HEK293 (cell line): ENCODE results near the gene HDAC8.

ENCODE experiments used
- CTCF ChIA-PET: fragments of 350-600 bp; formaldehyde crosslinking; extraction: SDS; loops from one replicate; lab custom pipeline; 2021; ENCODE audit warnings: antibody characterized with exemption; lab: Yijun Ruan, JAX
- POLR2A ChIA-PET: fragments of 300-600 bp; formaldehyde crosslinking; extraction: SDS; loops from one replicate; lab custom pipeline; 2020; ENCODE audit warnings: antibody characterized with exemption, inconsistent platforms; lab: Yijun Ruan, JAX
- H3K27ac ChIP-seq: fragments of 200-500 bp; sonication (Bioruptor generic); 2 replicates; pipeline ENCODE4 v1.5.1; 2014; ENCODE audit warnings: low read depth, low read length, control low read depth, inconsistent platforms; ENCODE audit errors: extremely low read depth
- H3K36me3 ChIP-seq, 2 experiments: fragments of 200-500 bp in 1 of 2; sonication (Bioruptor generic) in 1 of 2; 1 replicate in 1 of 2; 2 replicates in 1 of 2; pipeline ENCODE4 v1.5.1; 2014 to 2017; ENCODE audit warnings: inconsistent platforms in 2 of 2, low read length in 2 of 2; ENCODE audit not compliant: control insufficient read depth in 2 of 2, insufficient read depth in 1 of 2
- H3K4me1 ChIP-seq: fragments of 200-500 bp; sonication (Bioruptor generic); 2 replicates; pipeline ENCODE4 v1.5.1; 2014; ENCODE audit warnings: mild to moderate bottlenecking, low read length, inconsistent platforms; ENCODE audit not compliant: control insufficient read depth, insufficient read depth
- H3K4me3 ChIP-seq: 2 replicates; pipeline ENCODE4 v1.5.1; 2011; ENCODE audit warnings: low read depth, mild to moderate bottlenecking, control low read depth, low read length, moderate library complexity
- H3K9me3 ChIP-seq: fragments of 200-500 bp; sonication (Bioruptor generic); 2 replicates; pipeline ENCODE4 v1.5.1; 2014; ENCODE audit warnings: low read depth, low read length, inconsistent platforms; ENCODE audit not compliant: control insufficient read depth, insufficient read depth
- CTCF ChIP-seq: fragments of 450-650 bp; formaldehyde crosslinking; IDR thresholded peaks from 2 replicates; pipeline ENCODE4 v1.5.1; 2016; ENCODE audit warnings: missing biosample characterization, missing genetic modification characterization
- PATZ1 ChIP-seq: fragments of 450-650 bp; formaldehyde crosslinking; IDR thresholded peaks from 2 replicates; pipeline ENCODE4 v1.5.1; 2016; ENCODE audit warnings: missing biosample characterization, missing genetic modification characterization
- PRDM10 ChIP-seq: fragments of 450-650 bp; formaldehyde crosslinking; IDR thresholded peaks from 2 replicates; pipeline ENCODE4 v1.5.1; 2016; ENCODE audit warnings: missing biosample characterization, missing genetic modification characterization
- RBAK ChIP-seq: fragments of 450-650 bp; formaldehyde crosslinking; IDR thresholded peaks from 2 replicates; pipeline ENCODE4 v1.5.1; 2016; ENCODE audit warnings: missing biosample characterization, missing genetic modification characterization
- ZBTB17 ChIP-seq: fragments of 450-650 bp; formaldehyde crosslinking; IDR thresholded peaks from 2 replicates; pipeline ENCODE4 v1.5.1; 2016; ENCODE audit warnings: missing biosample characterization, missing genetic modification characterization
- ZNF148 ChIP-seq: fragments of 450-650 bp; formaldehyde crosslinking; IDR thresholded peaks from 2 replicates; pipeline ENCODE4 v1.5.0; 2017; ENCODE audit warnings: missing biosample characterization, missing genetic modification characterization, borderline replicate concordance
- ZNF2 ChIP-seq: fragments of 450-650 bp; formaldehyde crosslinking; IDR thresholded peaks from 2 replicates; pipeline ENCODE4 v1.5.1; 2016; ENCODE audit warnings: missing biosample characterization, missing genetic modification characterization
- ZNF266 ChIP-seq: fragments of 450-650 bp; formaldehyde crosslinking; IDR thresholded peaks from 2 replicates; pipeline ENCODE4 v1.5.1; 2016; ENCODE audit warnings: missing biosample characterization, missing genetic modification characterization, low read depth
- ZNF335 ChIP-seq: fragments of 450-650 bp; formaldehyde crosslinking; conservative IDR thresholded peaks from 2 replicates; pipeline ENCODE4 v1.5.1; 2016; ENCODE audit warnings: missing biosample characterization, missing genetic modification characterization
- ZNF362 ChIP-seq: fragments of 450-650 bp; formaldehyde crosslinking; IDR thresholded peaks from 2 replicates; pipeline ENCODE4 v1.5.1; 2016; ENCODE audit warnings: missing biosample characterization, missing genetic modification characterization
- ZNF654 ChIP-seq: fragments of 450-650 bp; formaldehyde crosslinking; IDR thresholded peaks from 2 replicates; pipeline ENCODE4 v1.5.1; 2016; ENCODE audit warnings: low read depth, missing biosample characterization, missing genetic modification characterization
- ZNF677 ChIP-seq: fragments of 450-650 bp; IDR thresholded peaks from 2 replicates; pipeline ENCODE4 v1.5.0; 2018; ENCODE audit warnings: missing biosample characterization, mild to moderate bottlenecking, missing genetic modification characterization, moderate library complexity

Gene HDAC8

GRCh38 chrX:72573158-72573511 lies 492 bp upstream of the HDAC8 start:
- Histone ChIP-seq H3K4me3 (peak overlapping the region; percentile 63), H3K9me3 (no peaks in the 10 kb centered on the region; the same call in none of the 2 replicates), H3K27ac (no peak overlapping the region), H3K36me3 (peaks cover 8 to 20% of the 10 kb centered on the region in 2 experiments), H3K4me1 (no peaks in the 10 kb centered on the region)
- TF ChIP-seq ZNF2 (tag by site-specific recombination), result peak; percentile 4; the same call in 1 of the 2 replicates
- TF ChIP-seq PRDM10 (tag by site-specific recombination), result peak; percentile 74
- 0 out of 2 replicates have a peak, but pooled peaks have one; percentile 19 for TF ChIP-seq PATZ1 (tag by site-specific recombination)
- TF ChIP-seq ZNF335 (tag by site-specific recombination), result peak; percentile 92
- peak; percentile 94 for TF ChIP-seq ZNF362 (tag by site-specific recombination)
- TF ChIP-seq ZBTB17 (tag by site-specific recombination), result peak; percentile 23; the same call in 1 of the 2 replicates
- no peak for TF ChIP-seq ZNF148 (tag by site-specific recombination)
- TF ChIP-seq CTCF (tag by site-specific recombination), result 0 out of 2 replicates have a peak, but pooled peaks have one; percentile 22
- TF ChIP-seq ZNF266 (tag by site-specific recombination), result no peak
- ChIA-PET POLR2A (interaction anchor here (0.7 kb wide), 2 partner anchors 74 to 296 kb away, joined by 3 to 5 read pairs; partner anchors contain the start of gene RPS4X), CTCF (no interaction called here)

- no peaks in the 10 kb centered on the region for H3K4me1 ChIP-seq
- H3K36me3 ChIP-seq, result peaks cover 29 to 53% of the 10 kb centered on the region in 2 experiments
- TF ChIP-seq ZNF654 (tag by site-specific recombination), result peak; percentile 16; the same call in 1 of the 2 replicates
- no peak for TF ChIP-seq ZNF677 (tag by site-specific recombination)
- TF ChIP-seq RBAK (tag by site-specific recombination), result no peak
- TF ChIP-seq, all 188 proteins: peak for 1
- CTCF ChIA-PET, result interaction anchor here (0.6 kb wide), 1 partner anchor 1057 kb away, joined by 3 read pairs; no protein-coding TSS in a partner anchor
- POLR2A ChIA-PET, result interaction anchor here (1.2 kb wide), 1 partner anchor 293 kb away, joined by 3 read pairs; the partner anchor contains the start of gene RPS4X
- no peak overlapping the region for H3K27ac ChIP-seq
- no peak overlapping the region for H3K4me3 ChIP-seq
- no peaks in the 10 kb centered on the region for H3K9me3 ChIP-seq
Observed at GRCh38 chrX:72569786-72570185, 2.9 kb downstream of the HDAC8 start.
